GM10266 (cell line): ENCODE measurements around the gene PGLYRP2.
"Not testable (repeated sequence)": the region's sequence is repeated elsewhere in the genome, so short reads cannot be mapped to it uniquely, and the experiment has no call there.

Experiments used
- DNase-seq: peaks from one replicate; pipeline ENCODE4 v3.0.0; 2012; ENCODE audit errors: extremely low spot score
- TF ChIP-seq, protein P1 (sequence below): IDR thresholded peaks from 2 replicates; pipeline ENCODE4 v1.5.1; 2012; ENCODE audit warnings: mild to moderate bottlenecking, low read depth; ENCODE audit not compliant: control insufficient read depth, insufficient read depth; ENCODE audit errors: missing control alignments

The PGLYRP2 gene

DNA sequence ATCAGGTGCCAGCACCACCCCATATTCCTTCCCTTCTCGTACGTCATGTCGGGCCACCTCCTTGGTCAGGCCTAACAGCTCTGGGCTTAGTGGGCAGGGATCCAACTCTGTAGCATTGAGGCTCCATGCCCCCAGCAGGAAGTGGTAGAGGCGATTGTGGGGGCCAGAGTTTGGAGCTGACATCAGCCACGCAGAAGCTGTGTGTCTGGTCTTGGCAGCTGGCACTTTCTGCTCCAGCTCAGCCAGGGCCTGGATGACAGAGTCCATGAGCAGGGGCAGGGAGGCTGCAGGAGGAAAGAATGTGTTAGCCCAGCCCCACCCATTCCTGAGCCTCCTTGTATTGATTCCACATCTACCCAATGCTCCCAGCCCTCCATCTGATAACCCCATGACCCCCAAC is 3.0 kb downstream of the PGLYRP2 start:
- TF ChIP-seq, protein P1, sequence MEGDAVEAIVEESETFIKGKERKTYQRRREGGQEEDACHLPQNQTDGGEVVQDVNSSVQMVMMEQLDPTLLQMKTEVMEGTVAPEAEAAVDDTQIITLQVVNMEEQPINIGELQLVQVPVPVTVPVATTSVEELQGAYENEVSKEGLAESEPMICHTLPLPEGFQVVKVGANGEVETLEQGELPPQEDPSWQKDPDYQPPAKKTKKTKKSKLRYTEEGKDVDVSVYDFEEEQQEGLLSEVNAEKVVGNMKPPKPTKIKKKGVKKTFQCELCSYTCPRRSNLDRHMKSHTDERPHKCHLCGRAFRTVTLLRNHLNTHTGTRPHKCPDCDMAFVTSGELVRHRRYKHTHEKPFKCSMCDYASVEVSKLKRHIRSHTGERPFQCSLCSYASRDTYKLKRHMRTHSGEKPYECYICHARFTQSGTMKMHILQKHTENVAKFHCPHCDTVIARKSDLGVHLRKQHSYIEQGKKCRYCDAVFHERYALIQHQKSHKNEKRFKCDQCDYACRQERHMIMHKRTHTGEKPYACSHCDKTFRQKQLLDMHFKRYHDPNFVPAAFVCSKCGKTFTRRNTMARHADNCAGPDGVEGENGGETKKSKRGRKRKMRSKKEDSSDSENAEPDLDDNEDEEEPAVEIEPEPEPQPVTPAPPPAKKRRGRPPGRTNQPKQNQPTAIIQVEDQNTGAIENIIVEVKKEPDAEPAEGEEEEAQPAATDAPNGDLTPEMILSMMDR: no peak
- no peak for DNase-seq

DNA sequence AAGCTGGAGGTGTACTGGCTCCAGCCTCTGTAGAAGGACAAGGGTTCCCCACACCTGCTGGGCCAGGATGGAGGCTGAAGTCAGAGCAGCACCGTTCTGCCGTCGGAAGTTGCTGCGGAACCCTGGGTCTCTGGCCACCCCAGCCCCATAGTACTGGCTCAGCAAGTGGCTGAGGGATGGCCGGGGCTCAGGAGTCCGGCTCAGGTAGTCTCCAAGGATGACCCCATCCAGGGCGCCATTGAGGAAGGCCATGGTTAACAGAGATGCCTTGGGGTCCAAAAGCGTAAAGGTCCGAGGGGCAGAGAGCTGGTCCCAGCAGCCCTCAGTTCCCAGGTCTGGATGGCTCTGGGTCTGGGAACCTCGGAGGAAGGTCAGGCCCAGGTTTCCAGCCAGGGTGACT is 3.7 kb downstream of the PGLYRP2 start:
- TF ChIP-seq, protein P1: no peak
- DNase-seq: no peak

DNA sequence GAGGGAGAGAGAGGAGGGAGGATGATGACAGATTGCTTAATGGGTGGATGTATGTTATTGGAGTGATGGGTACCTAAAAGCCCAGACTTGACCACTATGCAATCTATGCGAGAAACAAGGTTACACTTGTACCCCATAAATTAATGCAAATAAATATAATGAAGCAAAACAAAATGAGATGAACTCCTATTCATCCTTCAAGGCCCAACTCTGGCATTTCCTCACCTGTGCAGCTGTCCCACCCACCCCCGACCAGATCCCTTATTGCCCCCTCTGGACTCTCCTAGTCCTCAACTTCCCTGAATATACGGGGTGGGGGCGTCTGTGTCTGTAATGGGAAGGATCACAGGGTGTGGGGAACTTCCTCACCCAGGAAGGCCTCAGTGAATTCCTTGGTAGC is 4.1 kb downstream of the PGLYRP2 start:
- DNase-seq: no peak
- TF ChIP-seq, protein P1: no peak

DNA sequence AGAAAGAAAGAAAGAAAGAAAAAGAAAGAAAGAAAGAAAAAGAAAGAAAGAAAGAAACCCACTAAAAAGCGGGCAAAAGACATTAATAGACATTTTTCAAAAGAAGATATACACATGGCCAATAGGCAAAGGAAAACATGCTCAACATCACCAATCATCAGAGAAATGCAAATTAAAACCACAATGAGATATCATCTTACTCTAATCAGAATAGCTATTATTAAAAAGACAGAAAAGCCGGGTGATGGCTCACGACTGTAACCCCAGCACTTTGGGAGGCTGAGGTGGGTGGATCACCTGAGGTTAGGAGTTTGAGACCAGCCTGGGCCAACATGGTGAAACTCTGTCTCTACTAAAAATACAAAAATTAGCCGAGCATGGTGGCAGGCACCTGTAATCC is 5.5 kb downstream of the PGLYRP2 start:
- DNase-seq: not testable (repeated sequence)

DNA sequence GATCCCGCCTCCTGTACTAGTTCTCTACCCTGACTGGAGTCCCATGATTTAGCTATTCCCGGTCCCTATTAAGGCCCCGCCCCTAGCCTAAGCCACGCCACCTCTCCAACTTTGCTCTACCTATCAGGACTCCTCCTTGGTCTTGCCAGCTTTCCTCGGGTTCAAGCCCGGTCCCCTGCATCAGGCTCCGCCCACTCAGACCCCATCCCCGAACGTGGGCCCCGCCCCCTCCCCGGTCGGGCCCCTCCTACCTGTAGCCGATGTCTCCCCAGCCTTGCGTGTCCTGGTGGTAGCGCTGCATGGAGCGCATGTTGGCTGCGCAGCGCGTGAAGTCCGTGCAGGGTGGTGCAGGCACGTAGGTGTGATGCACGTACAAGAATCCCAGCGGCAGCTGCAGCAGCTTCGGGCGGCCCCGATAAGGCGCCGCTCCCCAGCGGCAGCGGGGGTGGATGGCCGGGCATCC is 7.6 kb downstream of the PGLYRP2 start:
- TF ChIP-seq, protein P1: no peak
- no peak for DNase-seq

DNA sequence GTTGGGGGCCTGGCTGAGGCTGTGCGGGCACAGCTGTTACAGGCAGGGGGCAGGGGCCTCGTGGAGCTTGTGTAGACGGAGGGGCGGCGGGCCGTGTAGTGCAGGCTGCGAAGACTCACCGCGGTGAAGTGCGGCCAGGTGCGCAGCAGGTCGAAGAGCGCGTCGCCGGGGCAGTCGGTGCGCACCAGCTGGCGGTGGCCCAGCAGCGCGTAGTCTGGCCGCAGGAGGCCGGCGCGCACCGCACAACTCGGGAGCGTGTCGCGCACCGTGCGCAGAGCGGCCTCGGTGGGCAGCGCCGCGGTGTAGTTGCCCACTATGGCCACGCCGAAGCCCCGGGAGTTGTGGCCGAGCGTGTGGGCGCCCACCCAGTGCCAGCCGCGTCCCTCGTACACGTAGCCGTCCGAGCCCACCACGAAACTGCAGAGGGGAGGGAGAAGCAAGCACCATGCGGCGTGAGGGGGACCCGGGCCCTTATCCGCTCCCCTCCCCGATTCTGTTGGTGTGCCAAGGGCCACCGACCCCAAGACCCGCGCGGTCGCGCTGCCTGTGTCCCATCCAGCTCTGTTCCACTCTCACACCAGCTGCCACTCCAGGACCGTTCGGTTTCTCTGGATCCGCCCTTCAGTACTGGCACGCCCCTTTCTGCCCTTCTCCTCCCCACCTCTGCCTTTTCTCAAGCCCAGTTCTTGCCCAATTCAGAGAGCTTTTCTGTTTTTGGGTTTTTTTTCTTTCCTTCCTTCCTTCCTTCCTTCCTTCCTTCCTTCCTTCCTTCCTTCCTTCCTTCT is 9.6 kb downstream of the PGLYRP2 start:
- TF ChIP-seq, protein P1: no peak
- peak; percentile 33 for DNase-seq

DNA sequence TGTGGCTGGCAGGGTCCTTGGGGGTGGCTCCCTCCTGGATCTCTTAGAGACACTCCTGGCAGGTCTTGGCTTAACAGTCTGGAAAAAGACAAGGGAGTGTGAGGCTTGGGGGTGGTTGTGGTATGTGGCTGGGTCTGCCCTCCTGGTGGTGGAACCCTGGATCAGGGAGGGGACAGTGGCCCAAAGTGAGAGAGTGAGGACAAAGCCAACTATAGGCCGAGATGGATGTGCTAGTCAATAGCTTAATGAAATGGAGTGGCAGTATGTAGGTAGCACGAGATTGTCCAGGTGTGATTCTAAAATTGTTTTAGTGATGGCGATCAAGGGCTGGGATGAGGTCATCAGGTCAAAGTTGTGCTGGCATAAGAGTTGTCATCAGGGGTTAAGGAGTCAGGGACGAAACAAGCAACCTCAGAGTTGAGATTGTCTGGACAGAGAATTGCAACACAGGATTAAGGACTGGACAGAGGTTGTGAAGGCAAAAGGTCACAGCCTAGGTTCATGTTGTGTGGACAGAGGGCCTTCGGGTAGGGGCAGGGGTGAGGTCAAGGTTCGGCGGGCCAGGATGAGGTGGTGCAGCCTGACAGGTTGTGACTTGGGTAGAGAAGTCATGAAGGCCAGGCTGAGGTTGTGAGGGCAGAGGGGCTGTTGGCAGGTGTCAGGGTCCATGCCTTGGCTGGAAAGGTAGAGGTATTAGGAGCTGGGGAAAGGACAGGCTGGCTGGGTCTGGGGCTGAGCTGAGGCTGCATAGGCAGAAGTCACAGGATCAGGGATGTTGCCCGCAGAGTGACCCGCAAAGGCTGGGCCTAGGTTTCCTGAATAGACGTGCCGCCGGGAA is 10.4 kb downstream of the PGLYRP2 start:
- TF ChIP-seq, protein P1: no peak
- DNase-seq: no peak
